HepG2 (cell line): ENCODE results near the gene TMUB1.

Experiments
- CEBPG ChIP-seq: IDR thresholded peaks from 2 replicates; pipeline ENCODE4 v1.6.1; 2016
- IRF2 ChIP-seq: IDR thresholded peaks from 2 replicates; pipeline ENCODE4 v1.6.1; 2018; ENCODE audit warnings: missing genetic modification reagents, missing compliant biosample characterization
- SP1 ChIP-seq, 2 experiments: fragments of 450-650 bp in 1 of 2; sonication (generic) in 1 of 2; formaldehyde crosslinking in 1 of 2; IDR thresholded peaks; 2 replicates each; pipeline versions ENCODE4 v1.4.0 to v1.6.1; 2016 to 2020; ENCODE audit warnings: missing genetic modification reagents in 1 of 2
- TARDBP ChIP-seq: sonication (generic); formaldehyde crosslinking; IDR thresholded peaks from 2 replicates; pipeline ENCODE4 v1.8.0; 2022; ENCODE audit warnings: mild to moderate bottlenecking, missing genetic modification reagents
- TSC22D2 ChIP-seq: sonication (generic); formaldehyde crosslinking; IDR thresholded peaks from 2 replicates; pipeline ENCODE4 v1.5.1; 2020; ENCODE audit warnings: missing genetic modification reagents, mild to moderate bottlenecking, borderline replicate concordance
- TF ChIP-seq, protein P1 (sequence below): sonication (generic); formaldehyde crosslinking; IDR thresholded peaks from 2 replicates; pipeline ENCODE4 v1.5.0; 2020; ENCODE audit warnings: mild to moderate bottlenecking, missing genetic modification reagents, moderate library complexity
- TF ChIP-seq, protein P2 (sequence below): sonication (generic); formaldehyde crosslinking; IDR thresholded peaks from 2 replicates; pipeline ENCODE4 v1.8.0; 2022; ENCODE audit warnings: missing genetic modification reagents, mild to moderate bottlenecking, moderate library complexity, borderline replicate concordance
- TF ChIP-seq, protein P3 (sequence below): sonication (generic); formaldehyde crosslinking; IDR thresholded peaks from 2 replicates; pipeline ENCODE4 v1.4.0; 2020; ENCODE audit warnings: mild to moderate bottlenecking, missing genetic modification reagents

DNA sequence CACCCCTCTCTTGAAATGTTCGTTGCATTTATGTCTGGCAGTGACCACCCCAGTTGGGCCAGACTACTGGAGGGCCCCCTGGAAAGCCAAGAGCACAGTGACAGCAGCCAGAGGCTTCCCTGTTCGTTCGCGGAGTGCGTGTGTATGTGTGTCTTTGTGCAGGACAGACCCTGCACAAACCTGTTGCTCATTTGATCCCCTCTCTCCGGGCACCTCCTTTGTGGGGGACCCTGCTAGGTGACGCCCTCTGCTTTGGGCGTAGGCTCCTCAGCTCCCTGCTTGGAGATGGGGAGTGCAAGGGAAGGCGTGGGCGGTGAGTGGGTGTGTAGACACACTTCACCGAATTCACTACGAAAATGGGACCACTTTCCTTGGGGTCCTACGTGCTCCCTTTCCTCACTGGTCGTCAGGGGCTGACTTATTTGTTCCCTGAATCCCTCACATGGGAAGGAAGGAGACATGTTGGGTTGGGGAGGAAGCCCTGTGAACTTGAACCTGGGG lies 41.7 kb upstream of the TMUB1 start:
- TF ChIP-seq SP1 (IDR thresholded peaks at IDR 0.05) (no peak), SP1 (CRISPR knock-in tag; IDR thresholded peaks at IDR 0.05) (no peak), IRF2 (CRISPR knock-in tag) (no peak), CEBPG (no peak), TARDBP (CRISPR knock-in tag) (no peak), TSC22D2 (CRISPR knock-in tag) (no peak)
- TF ChIP-seq, protein P1, sequence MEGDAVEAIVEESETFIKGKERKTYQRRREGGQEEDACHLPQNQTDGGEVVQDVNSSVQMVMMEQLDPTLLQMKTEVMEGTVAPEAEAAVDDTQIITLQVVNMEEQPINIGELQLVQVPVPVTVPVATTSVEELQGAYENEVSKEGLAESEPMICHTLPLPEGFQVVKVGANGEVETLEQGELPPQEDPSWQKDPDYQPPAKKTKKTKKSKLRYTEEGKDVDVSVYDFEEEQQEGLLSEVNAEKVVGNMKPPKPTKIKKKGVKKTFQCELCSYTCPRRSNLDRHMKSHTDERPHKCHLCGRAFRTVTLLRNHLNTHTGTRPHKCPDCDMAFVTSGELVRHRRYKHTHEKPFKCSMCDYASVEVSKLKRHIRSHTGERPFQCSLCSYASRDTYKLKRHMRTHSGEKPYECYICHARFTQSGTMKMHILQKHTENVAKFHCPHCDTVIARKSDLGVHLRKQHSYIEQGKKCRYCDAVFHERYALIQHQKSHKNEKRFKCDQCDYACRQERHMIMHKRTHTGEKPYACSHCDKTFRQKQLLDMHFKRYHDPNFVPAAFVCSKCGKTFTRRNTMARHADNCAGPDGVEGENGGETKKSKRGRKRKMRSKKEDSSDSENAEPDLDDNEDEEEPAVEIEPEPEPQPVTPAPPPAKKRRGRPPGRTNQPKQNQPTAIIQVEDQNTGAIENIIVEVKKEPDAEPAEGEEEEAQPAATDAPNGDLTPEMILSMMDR = no peak
- TF ChIP-seq, protein P2, sequence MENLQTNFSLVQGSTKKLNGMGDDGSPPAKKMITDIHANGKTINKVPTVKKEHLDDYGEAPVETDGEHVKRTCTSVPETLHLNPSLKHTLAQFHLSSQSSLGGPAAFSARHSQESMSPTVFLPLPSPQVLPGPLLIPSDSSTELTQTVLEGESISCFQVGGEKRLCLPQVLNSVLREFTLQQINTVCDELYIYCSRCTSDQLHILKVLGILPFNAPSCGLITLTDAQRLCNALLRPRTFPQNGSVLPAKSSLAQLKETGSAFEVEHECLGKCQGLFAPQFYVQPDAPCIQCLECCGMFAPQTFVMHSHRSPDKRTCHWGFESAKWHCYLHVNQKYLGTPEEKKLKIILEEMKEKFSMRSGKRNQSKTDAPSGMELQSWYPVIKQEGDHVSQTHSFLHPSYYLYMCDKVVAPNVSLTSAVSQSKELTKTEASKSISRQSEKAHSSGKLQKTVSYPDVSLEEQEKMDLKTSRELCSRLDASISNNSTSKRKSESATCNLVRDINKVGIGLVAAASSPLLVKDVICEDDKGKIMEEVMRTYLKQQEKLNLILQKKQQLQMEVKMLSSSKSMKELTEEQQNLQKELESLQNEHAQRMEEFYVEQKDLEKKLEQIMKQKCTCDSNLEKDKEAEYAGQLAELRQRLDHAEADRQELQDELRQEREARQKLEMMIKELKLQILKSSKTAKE (CRISPR knock-in tag) = no peak
- TF ChIP-seq, protein P3, sequence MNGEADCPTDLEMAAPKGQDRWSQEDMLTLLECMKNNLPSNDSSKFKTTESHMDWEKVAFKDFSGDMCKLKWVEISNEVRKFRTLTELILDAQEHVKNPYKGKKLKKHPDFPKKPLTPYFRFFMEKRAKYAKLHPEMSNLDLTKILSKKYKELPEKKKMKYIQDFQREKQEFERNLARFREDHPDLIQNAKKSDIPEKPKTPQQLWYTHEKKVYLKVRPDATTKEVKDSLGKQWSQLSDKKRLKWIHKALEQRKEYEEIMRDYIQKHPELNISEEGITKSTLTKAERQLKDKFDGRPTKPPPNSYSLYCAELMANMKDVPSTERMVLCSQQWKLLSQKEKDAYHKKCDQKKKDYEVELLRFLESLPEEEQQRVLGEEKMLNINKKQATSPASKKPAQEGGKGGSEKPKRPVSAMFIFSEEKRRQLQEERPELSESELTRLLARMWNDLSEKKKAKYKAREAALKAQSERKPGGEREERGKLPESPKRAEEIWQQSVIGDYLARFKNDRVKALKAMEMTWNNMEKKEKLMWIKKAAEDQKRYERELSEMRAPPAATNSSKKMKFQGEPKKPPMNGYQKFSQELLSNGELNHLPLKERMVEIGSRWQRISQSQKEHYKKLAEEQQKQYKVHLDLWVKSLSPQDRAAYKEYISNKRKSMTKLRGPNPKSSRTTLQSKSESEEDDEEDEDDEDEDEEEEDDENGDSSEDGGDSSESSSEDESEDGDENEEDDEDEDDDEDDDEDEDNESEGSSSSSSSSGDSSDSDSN (CRISPR knock-in tag) = no peak
